Karpas-422 (cell line): ENCODE results near the gene GUCY1B1. TPM values are rescaled to one million over a fixed set of nuclear protein-coding genes. Genes with fewer than 3 reads are reported as not detected.

ENCODE experiments used
- total RNA-seq: library from RNA; depleted of rRNA; stranded (reverse); fragments of >200 nt; shearing (Covaris generic); gene quantifications from 2 replicates; pipeline ENCODE4 v1.2.3, GENCODE V29; 2014; ENCODE audit warnings: low replicate concordance; rRNA removed

GUCY1B1 gene
- total RNA-seq, 1 experiment from 2014 or later, result 3.2 TPM

Other genes with a start within 250 kb of the GUCY1B1 start
- gene GUCY1A1, start 92.2 kb upstream of the GUCY1B1 start, total RNA-seq, result 3.0 and 6.1 TPM in 2 replicates
- not detected in 2 replicates for gene ASIC5, start 107.3 kb downstream of the GUCY1B1 start, total RNA-seq
- 2.0 TPM in 1 of 2 replicates, not detected in the other for gene TDO2, start 144.7 kb downstream of the GUCY1B1 start, total RNA-seq
- 8.0 and 18.9 TPM in 2 replicates for gene CTSO, start 194.8 kb downstream of the GUCY1B1 start, total RNA-seq